HCT116 (cell line): Measurements from ENCODE around the gene CHAD. TPM values are rescaled to one million over a fixed set of nuclear protein-coding genes. Genes with fewer than 3 reads are reported as not detected.

Experiments used
- ATAC-seq: fragments of 200-7000 bp; cut with Tn5 transposase; 2 replicates; pipeline ENCODE4 v1.9.1; 2020; ENCODE audit warnings: mild to moderate bottlenecking, moderate library complexity
- BruUV-seq: library from RNA; stranded (reverse); fragments of 400-500 nt; replicated peaks from 2 replicates; lab custom pipeline; 2021; lab: Mats Ljungman, UMichigan
- CTCF ChIA-PET: fragments of 300-600 bp; sonication (Branson Sonifier 250); formaldehyde crosslinking; loops from one replicate; lab custom pipeline; 2021; ENCODE audit warnings: antibody characterized with exemption; lab: Charles Lee
- POLR2A ChIA-PET: fragments of 300-600, 350-600 bp; sonication (Branson Sonifier 250); formaldehyde crosslinking; loops from one replicate; lab custom pipeline; 2021; ENCODE audit warnings: antibody characterized with exemption; lab: Charles Lee
- RAD21 ChIA-PET, 2 experiments: fragments of 300-600 bp; sonication (Branson Sonifier 250); formaldehyde crosslinking; loops; one replicate each; lab custom pipeline; 2023; ENCODE audit warnings: low total read pairs in 2 of 2; ENCODE audit not compliant: uncharacterized antibody in 2 of 2, unreplicated experiment in 2 of 2, low non-redundant PET in 1 of 2; lab: Charles Lee
- DNase-seq: peaks from one replicate; pipeline ENCODE4 v3.0.0-alpha.2; 2010; ENCODE audit warnings: low read depth, low spot score
- H2AFZ ChIP-seq: fragments of 200-600 bp; shearing (Covaris generic), sonication (generic); 2 replicates; pipeline ENCODE4 v1.6.1; 2017; ENCODE audit warnings: low read depth, mixed run types, mixed read lengths, antibody characterized with exemption, low read length; ENCODE audit not compliant: poor library complexity, severe bottlenecking
- H3K27ac ChIP-seq: 2 replicates; pipeline ENCODE4 v1.5.1; 2012; ENCODE audit warnings: low read depth, low read length
- H3K27me3 ChIP-seq: fragments of 200-600 bp; sonication (generic); 2 replicates; pipeline ENCODE4 v1.6.1; 2016; ENCODE audit warnings: mixed run types, low read length, mixed read lengths; ENCODE audit not compliant: insufficient read depth
- H3K36me3 ChIP-seq, 2 experiments: fragments of 200-500 bp in 1 of 2; fragments of 200-600 bp in 1 of 2; sonication (Bioruptor generic) in 1 of 2; sonication (generic) in 1 of 2; 2 replicates each; pipeline versions ENCODE4 v1.5.1 to v1.6.1; 2014 to 2016; ENCODE audit warnings: low read length in 2 of 2, inconsistent platforms in 1 of 2, mixed read lengths in 1 of 2, mixed run types in 1 of 2; ENCODE audit not compliant: insufficient read depth in 2 of 2, control insufficient read depth in 1 of 2
- H3K4me1 ChIP-seq, 2 experiments: fragments of 200-600 bp in 1 of 2; sonication (generic) in 1 of 2; 2 replicates each; pipeline versions ENCODE4 v1.5.1 to v1.6.1; 2012 to 2017; ENCODE audit warnings: low read length in 2 of 2, inconsistent platforms in 1 of 2, mild to moderate bottlenecking in 1 of 2, mixed read lengths in 1 of 2, mixed run types in 1 of 2, moderate library complexity in 1 of 2; ENCODE audit not compliant: insufficient read depth in 2 of 2, control insufficient read depth in 1 of 2
- H3K4me2 ChIP-seq: fragments of 200-600 bp; sonication (generic); 2 replicates; pipeline ENCODE4 v1.6.1; 2017; ENCODE audit warnings: mixed run types, low read length, mixed read lengths
- H3K4me3 ChIP-seq, 2 experiments: fragments of 200-600 bp in 1 of 2; sonication (generic) in 1 of 2; replicated peaks in 1 of 2; 2 replicates each; pipeline ENCODE4 v1.5.1; 2011 to 2016; ENCODE audit warnings: low read length in 2 of 2, control low read depth in 1 of 2, low read depth in 1 of 2, mild to moderate bottlenecking in 1 of 2, mixed read lengths in 1 of 2, mixed run types in 1 of 2
- H3K79me2 ChIP-seq: fragments of 200-600 bp; sonication (generic); 2 replicates; pipeline ENCODE4 v1.6.1; 2017; ENCODE audit warnings: mild to moderate bottlenecking, mixed run types, low read length, moderate library complexity, mixed read lengths; ENCODE audit not compliant: insufficient read depth
- H3K9ac ChIP-seq: fragments of 200-600 bp; sonication (generic); 2 replicates; pipeline ENCODE4 v1.6.1; 2016; ENCODE audit warnings: low read length, mixed read lengths
- H3K9me2 ChIP-seq: fragments of 200-600 bp; sonication (generic), shearing (Covaris generic); 2 replicates; pipeline ENCODE4 v1.6.1; 2017; ENCODE audit warnings: mixed run types, mild to moderate bottlenecking, moderate library complexity; ENCODE audit not compliant: insufficient read depth
- H3K9me3 ChIP-seq, 2 experiments: fragments of 200-500 bp in 1 of 2; fragments of 200-600 bp in 1 of 2; sonication (Bioruptor generic) in 1 of 2; sonication (generic) in 1 of 2; 2 replicates each; pipeline ENCODE4 v1.6.1; 2014 to 2017; ENCODE audit warnings: low read length in 2 of 2, mixed read lengths in 2 of 2, inconsistent platforms in 1 of 2, low read depth in 1 of 2, mild to moderate bottlenecking in 1 of 2, mixed run types in 1 of 2, moderate library complexity in 1 of 2; ENCODE audit not compliant: control insufficient read depth in 1 of 2, insufficient read depth in 1 of 2
- H4K20me1 ChIP-seq: fragments of 200-600 bp; sonication (generic), shearing (Covaris generic); 2 replicates; pipeline ENCODE4 v1.6.1; 2017; ENCODE audit warnings: mixed run types, mild to moderate bottlenecking, moderate library complexity; ENCODE audit not compliant: insufficient read depth
- SIN3A ChIP-seq: IDR thresholded peaks from 2 replicates; pipeline ENCODE4 v1.6.1; 2012; ENCODE audit warnings: low read depth
- ZFX ChIP-seq: fragments of 450-650 bp; IDR thresholded peaks from 2 replicates; pipeline ENCODE4 v1.6.1; 2017
- ZNF274 ChIP-seq: fragments of 200-500 bp; sonication (Bioruptor generic); IDR thresholded peaks from 2 replicates; pipeline ENCODE4 v1.6.1; 2014; ENCODE audit warnings: mild to moderate bottlenecking, low read depth, low read length, inconsistent platforms
- intact Hi-C: fragments of 100-400 bp; cut with micrococcal nuclease; formaldehyde crosslinking; loops from 2 replicates; pipeline ENCODE4 v1.10.0; 2022
- total RNA-seq: library from RNA; stranded (reverse); gene quantifications from one replicate; pipeline ENCODE4 v1.2.1, GENCODE V29; 2021; ENCODE audit not compliant: unreplicated experiment
- TF ChIP-seq, protein P1 (sequence below): IDR thresholded peaks from 2 replicates; pipeline ENCODE4 v1.6.1; 2012

CHAD gene
- total RNA-seq, 1 experiment from 2014 or later = not detected

- POLR2A ChIA-PET = no interaction called here
- DNase-seq (no peak), ATAC-seq (no peak)
- Histone ChIP-seq H3K4me2 (no peak overlapping the region), H3K9me2 (no peaks in the 10 kb centered on the region), H3K36me3 (no peaks in the 10 kb centered on the region), H2AFZ (no peak overlapping the region), H4K20me1 (no peaks in the 10 kb centered on the region), H3K79me2 (no peaks in the 10 kb centered on the region), H3K9ac (no peak overlapping the region), H3K4me3 (no peak overlapping the region), H3K27me3 (no peaks in the 10 kb centered on the region), H3K9me3 (no peaks in the 10 kb centered on the region), H3K27ac (no peak overlapping the region), H3K4me1 (peaks cover 13 to 15% of the 10 kb centered on the region in 2 experiments)
- TF ChIP-seq ZFX (no peak), SIN3A (no peak)
- TF ChIP-seq, protein P1, sequence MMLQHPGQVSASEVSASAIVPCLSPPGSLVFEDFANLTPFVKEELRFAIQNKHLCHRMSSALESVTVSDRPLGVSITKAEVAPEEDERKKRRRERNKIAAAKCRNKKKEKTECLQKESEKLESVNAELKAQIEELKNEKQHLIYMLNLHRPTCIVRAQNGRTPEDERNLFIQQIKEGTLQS = no peak
- RAD21 ChIA-PET = no interaction called here
- intact Hi-C loops = no loop called here
- no TSS peak for BruUV-seq
- CTCF ChIA-PET = interaction anchor here (0.7 kb wide), 1 partner anchor 280 kb away, joined by 3 read pairs; the partner anchor contains the start of gene SGCA
Measured at GRCh38 chr17:50445730-50446325, 22.9 kb downstream of the CHAD start.

DNA sequence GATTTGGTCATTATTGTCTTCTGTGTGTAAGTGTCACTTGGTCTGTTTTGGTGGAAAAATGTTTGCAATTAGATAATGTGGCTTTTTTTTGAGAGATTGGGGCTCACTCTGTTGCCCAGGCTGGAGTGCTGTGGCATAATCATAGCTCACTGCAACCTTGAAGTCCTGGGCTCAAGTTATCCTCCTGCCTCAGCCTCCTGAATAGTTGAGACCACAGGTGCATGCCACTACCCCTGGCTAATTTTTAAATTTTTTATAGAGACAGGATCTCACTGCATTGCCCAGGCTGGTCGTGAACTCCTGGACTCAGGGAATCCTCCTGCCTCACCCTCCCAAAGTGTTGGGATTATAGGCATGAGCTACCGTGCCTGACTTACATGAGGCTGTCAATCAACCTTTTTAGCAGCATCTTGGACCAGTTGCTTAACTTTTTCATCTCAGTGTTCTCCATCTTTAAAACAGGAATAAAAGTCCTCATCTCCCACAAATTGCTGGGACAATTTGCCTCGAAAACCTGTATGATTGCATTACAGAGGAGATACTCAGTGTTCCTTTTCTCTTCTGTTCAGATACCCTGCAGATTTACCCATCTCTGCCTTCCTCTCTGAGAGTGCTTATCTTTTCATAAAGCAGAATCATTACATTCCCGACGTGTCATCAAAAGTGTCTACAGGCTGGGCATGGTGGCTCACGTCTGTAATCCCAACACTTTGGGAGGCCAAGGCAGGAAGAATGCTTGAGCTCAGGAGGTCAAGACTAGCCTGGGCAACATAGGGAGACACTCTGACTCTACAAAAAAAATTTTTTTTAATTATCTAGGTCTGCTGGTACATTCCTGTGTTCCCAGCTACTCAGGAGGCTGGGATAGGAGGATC is 23.6 kb downstream of the CHAD start:
- H3K4me3 ChIP-seq = no peak overlapping the region
- H3K4me2 ChIP-seq = no peak overlapping the region
- H3K9ac ChIP-seq = no peak overlapping the region
- peaks cover 13 to 15% of the 10 kb centered on the region in 2 experiments for H3K4me1 ChIP-seq
- H3K36me3 ChIP-seq = no peaks in the 10 kb centered on the region
- H3K79me2 ChIP-seq = no peaks in the 10 kb centered on the region
- DNase-seq = no peak
- BruUV-seq = no TSS peak
- RAD21 ChIA-PET = no interaction called here
- no peak for TF ChIP-seq ZNF274
- TF ChIP-seq, all 23 proteins: peak for 0
- ATAC-seq = no peak
- CTCF ChIA-PET = interaction anchor here (0.6 kb wide), 1 partner anchor 56 kb away, joined by 3 read pairs; no protein-coding TSS in a partner anchor
- no peak overlapping the region for H3K27ac ChIP-seq
- H3K9me3 ChIP-seq = no peaks in the 10 kb centered on the region
- intact Hi-C loops = no loop called here
- no peak overlapping the region for H2AFZ ChIP-seq
- no peaks in the 10 kb centered on the region for H3K9me2 ChIP-seq
- H4K20me1 ChIP-seq = no peaks in the 10 kb centered on the region
- H3K27me3 ChIP-seq = no peaks in the 10 kb centered on the region
- POLR2A ChIA-PET = interaction anchor here (0.9 kb wide), 1 partner anchor 10 kb away, joined by 3 read pairs; no protein-coding TSS in a partner anchor
